HG02938 (cell line): ENCODE data around the gene PIAS4.

Experiments used
- ATAC-seq: cut with Tn5 transposase; IDR thresholded peaks from one replicate; pipeline ENCODE4 v1.9.1; 2021; ENCODE audit warnings: mild to moderate bottlenecking, moderate library complexity; ENCODE audit not compliant: unreplicated experiment

PIAS4 gene

GRCh38 chr19:3977242-3978143 lies 30.0 kb upstream of the PIAS4 start:
- ATAC-seq: no peak

DNA sequence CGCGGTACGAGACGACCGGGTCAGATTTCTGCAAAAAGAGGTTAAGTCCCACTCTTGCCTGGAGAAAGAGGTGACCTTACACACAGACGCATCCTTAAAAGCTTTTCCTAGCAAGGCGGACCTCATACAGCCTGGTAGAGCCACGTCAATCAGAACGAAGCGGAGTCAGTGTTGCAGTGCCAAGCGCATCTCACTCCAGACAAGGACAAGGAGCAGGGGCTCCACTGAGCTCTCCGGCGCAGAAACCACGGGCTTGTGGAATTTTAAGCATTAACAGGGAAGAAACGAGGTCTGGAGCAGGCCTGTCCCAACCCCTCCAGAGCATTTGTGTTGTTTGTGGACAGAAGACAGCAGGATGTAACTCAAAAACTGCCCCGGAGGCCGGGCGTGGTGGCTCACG lies 29.4 kb upstream of the PIAS4 start:
- ATAC-seq: no peak

DNA sequence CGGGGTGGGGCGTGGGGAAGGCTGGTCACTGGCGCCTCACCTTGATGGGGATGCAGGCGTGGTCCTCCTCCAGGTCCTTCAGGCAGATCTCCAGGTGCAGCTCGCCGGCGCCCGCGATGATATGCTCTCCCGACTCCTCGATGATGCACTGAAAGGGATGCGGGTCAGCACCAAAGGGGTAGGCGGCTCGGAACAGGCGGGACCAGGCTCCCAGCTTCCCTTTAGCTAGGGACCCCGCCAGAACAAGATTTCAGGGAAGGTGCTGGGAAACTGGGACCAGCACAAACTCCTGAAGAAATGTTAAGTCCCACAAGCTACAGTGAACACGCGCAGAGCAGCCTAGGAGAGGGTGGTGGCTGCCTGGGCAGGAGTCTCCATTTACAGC lies 28.3 kb upstream of the PIAS4 start:
- ATAC-seq: no peak

GRCh38 chr19:3979674-3980352 lies 27.7 kb upstream of the PIAS4 start:
- no peak for ATAC-seq

GRCh38 chr19:3980353-3981251 lies 26.9 kb upstream of the PIAS4 start:
- no peak for ATAC-seq

DNA sequence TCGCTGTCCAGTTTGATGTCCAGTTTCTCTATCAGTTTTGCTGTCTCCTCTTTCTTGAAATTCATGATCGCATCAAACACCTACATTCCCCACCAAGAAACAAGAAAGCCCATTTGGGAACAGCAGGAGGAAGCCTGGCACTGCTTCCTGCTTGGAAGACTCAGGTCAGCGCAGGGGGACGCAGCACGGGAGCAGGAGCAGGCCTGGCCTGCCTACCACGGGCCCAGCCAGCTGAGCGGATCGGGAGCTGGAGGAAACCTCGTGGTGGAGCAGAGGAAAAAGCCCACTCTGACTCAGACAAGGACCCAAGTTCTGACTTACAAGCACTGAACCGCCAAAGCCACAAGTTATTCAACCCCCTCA lies 26.2 kb upstream of the PIAS4 start:
- ATAC-seq: no peak

DNA sequence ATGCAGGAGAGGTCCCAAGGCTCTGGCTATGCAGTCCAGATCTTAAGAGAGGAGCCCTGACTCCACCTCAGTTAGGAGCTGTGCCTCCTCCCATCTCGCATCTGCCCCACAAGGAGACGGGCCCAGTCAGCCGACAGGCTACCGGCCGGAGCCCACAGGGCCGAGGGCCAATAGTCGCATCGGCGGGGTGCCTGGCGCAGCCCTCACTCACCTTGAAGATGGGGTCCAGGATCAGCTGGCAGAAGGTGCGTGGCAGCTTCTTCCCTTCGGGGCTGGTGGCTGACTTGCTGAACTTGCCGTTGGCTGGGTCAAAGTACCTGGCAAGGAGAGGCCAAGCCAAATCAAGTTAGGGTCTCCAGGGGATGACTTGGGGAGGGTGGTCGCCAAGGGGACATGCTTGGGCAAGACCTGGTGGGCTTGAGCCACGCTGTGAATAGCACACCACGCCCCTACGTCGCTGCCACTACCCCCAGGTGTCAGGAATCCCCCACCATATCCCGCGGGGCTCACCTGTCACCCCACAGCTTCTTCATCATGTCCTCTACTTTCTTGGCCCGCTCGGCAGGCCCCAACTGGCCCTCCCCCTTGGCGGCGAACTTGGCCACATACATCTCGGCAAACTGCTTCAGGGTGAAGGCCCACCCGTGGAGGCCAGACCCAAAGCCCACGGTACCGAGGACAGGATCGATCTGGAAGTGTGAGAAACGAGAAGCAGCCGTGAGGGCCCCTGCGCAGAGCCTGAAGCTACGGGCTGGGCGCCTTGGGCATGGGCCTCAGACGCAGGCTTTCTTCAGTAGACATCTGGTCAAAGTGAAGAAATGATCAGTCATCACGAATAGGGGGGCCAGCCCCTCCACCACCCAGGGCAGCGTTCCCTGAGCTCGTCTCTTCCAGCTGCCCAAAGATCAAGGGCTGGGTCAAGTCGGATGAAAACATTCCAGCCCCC lies 25.5 kb upstream of the PIAS4 start:
- ATAC-seq: no peak

GRCh38 chr19:3982701-3983541 lies 24.6 kb upstream of the PIAS4 start:
- ATAC-seq: no peak

GRCh38 chr19:3983542-3983914 lies 24.0 kb upstream of the PIAS4 start:
- no peak for ATAC-seq

- ATAC-seq: no peak
Measured at GRCh38 chr19:3983936-3984583, 23.5 kb upstream of the PIAS4 start.

- no peak for ATAC-seq
Measured at GRCh38 chr19:3984584-3984907, 23.0 kb upstream of the PIAS4 start.

DNA sequence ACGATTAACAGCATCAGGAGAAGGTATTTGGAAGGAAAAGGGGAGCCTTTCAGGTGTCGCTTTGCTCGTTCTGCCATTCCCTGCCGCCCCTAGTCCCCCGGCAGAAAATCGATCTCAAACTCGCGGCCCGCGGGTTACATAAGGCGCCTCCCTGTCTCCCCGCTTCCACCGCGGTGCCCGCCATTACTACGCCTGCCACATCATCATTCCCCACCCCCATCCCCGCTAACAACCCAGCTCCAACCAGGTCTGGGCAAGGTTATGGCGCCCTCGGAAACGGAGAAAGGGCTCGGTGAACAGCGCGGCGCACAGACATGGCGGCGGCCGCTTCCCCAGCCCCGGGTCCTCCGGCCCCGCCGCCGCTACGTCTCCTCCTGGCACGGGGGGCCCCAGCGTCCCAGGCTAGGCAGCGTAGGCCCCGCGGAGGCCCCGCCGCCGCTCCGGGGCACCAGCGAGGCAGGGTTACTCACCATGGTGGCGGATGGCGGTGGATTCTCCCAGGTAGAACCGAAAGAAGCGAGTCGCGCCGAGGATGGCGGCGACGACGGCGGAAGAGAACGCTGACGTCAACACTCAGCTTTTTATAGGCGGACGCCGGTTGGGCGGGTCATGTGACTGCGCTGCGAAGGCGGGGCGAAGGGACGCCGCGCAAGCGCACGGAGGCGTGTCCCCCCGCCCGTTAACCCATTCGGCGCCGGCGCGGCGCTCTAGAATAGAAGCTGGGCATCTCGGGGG lies 22.5 kb upstream of the PIAS4 start, which contains the start of gene EEF2:
Gene EEF2, minus strand, starts transcription at position 556 of the 735 bp plus-strand sequence. Its CDS starts 83 bp downstream, at position 473.
- no peak for ATAC-seq

DNA sequence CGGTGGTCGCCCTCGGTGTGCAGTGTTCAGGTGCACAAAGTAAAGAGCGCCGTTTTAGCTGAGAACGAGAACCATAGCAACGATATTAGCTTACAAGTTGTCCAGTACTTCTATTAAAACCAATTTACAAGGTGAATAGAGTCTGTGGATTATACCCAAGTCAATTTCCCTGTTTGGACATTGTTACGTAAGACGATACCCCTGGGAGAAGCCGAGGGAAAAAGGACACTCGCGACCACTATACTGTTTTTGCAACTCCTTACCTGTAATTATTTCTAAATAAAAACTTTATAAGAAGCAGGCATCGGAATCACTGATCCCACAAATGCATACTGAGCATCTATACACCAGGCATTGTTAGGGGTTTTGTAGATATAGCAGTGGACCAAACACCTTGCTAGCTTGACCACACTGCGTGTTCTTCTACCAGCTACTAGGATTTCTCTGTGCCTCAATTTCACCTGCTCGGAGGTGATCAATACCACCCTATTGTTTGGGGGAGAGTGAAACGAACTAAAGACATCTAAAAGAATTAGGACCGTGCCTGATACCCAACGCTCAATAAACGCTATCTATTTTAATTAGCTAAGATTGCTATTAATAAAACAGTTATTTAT lies 21.8 kb upstream of the PIAS4 start:
- ATAC-seq: no peak

GRCh38 chr19:3986260-3987041 lies 21.1 kb upstream of the PIAS4 start:
- ATAC-seq: no peak

DNA sequence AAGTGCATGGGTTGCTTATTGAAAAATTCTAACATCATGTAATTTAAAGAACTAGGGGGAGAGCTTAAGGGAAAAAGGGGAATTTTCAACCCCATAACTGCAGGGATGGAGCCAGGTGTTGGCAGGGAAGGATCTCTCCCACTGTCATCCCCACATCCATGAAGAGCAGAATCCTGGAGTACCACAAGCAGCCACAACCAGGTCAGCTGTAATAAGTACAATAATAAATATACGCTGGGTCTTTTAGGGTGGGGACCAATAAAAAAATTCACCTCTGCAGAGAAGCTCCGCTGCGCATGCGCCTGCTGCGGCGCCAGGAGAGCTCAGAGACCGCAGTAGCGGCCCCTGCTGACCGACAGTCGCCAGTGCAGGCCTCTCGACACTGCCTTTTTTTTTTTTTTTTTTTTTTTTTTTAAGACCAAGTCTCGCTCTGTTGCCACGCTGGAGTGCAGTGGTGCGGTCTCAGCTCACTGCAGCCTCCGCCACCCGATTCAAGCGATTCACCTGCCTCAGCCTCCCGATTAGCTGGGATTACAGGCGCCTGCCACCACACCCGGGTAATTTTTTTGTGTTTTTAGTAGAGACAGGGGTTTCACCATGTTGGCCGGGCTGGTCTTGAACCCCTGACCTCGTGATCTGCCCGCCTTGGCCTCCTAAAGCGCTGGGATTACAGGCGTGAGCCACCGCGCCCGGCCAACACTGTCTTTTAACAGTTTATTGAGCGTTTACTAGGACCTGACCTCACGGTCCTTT lies 19.7 kb upstream of the PIAS4 start:
- ATAC-seq: no peak

DNA sequence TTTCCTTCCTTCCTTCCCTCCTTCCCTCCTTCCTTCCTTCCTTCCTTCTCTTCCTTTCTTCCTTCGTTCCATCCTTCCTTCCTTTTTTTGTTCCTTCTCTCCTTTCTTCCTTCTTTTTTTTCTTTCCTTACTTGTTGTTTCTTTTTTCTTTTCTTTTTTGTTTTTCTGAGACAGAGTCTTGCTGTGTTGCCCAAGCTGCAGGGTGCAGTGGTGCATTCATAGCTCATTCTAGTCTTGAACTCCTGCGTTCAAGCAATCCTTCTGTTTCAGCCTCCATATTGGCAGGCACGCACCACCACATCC lies 16.8 kb upstream of the PIAS4 start:
- ATAC-seq: no peak

GRCh38 chr19:3995607-3996006 lies 11.9 kb upstream of the PIAS4 start:
- no peak for ATAC-seq
